GM12892 (cell line): ENCODE data around the gene CD160.

ENCODE experiments used
- POLR2A ChIP-seq: IDR thresholded peaks from 2 replicates; pipeline ENCODE4 v1.6.1; 2011; ENCODE audit warnings: low read depth, low read length, control low read depth
- POLR2AphosphoS5 ChIP-seq: IDR thresholded peaks from 2 replicates; pipeline ENCODE4 v1.6.1; 2011; ENCODE audit warnings: low read depth, low read length, control low read depth
- TAF1 ChIP-seq: IDR thresholded peaks from 2 replicates; pipeline ENCODE4 v1.6.1; 2011; ENCODE audit warnings: low read depth, mild to moderate bottlenecking, control low read depth, low read length, borderline replicate concordance

DNA sequence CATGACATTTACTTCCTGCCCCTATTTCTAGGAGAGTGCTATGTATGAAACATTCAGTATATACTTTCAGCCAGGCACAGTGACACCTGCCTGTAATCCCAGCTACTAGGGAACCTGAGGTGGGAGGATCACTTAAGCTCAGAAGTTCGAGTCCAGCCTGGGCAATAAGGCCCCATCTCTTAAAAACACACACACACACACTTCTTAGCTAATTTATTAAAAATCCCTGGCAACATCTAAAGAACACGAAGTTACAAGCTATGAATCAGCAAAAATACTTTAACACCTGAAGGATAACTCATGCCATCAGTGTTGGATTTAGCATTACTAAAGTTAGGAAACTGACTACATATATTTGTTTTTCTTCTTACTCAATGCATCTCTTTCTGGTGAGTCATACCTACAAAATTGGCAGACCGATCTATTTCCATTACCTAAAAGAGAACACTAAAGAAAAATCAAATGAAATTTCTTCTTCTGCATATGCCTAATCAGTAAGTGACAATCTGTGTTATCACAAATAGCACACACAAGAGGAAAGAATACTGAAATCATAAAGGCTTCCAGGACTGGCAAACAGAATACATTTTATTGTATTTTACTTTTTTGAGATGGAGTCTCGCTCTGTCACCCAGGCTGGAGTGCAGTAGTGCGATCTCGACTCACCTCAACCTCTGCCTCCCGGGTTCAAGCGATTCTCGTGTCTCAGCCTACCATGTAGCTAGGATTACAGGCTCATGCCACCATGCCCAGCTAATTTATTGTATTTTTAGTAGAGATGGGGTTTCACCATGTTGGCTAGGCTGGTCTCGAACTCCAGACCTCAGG, 63.2 kb downstream of the CD160 start:
- no peak for TF ChIP-seq POLR2A
- no peak for TF ChIP-seq POLR2AphosphoS5
- TF ChIP-seq TAF1 = no peak
